ENCODE results near the gene GPR82. TPM values are rescaled to one million over a fixed set of nuclear protein-coding genes. Genes with fewer than 3 reads are reported as not detected.
A peak's percentile ranks its signal among the peaks of the same experiment; 100 is the strongest.

The GPR82 gene
- total and polyA plus RNA-seq, 11 donors: 0.04 to 0.35 (median 0.08) TPM; not detected in 4

GRCh38 chrX:41720125-41720779 lies 3.7 kb upstream of the GPR82 start:
- no peak for TF ChIP-seq POLR2A (IDR thresholded peaks at IDR 0.05)
- TF ChIP-seq CTCF (IDR thresholded peaks at IDR 0.05): no peak
- Histone ChIP-seq H3K4me1 (peaks cover 0 to 20% (median 0%) of the 10 kb centered on the region in 12 donors), H3K36me3 (no peaks in the 10 kb centered on the region), H3K27ac (peak overlapping the region in 1 of 12 donors; percentile 38), H3K27me3 (peaks cover 0 to 11% (median 0%) of the 10 kb centered on the region in 9 donors), H3K9me3 (peaks cover 0 to 33% (median 0%) of the 10 kb centered on the region in 12 donors), H3K4me3 (no peak overlapping the region)
- DNase-seq (no peak), ATAC-seq (no peak)
- intact Hi-C loops (cut with DNase I): no loop called here
- WGBS, 4 donors: 68 to 91% (median 84%) methylated on average over 3 of the region's 3 CpGs

GRCh38 chrX:41721590-41721989 lies 2.4 kb upstream of the GPR82 start:
- H3K9me3 ChIP-seq: peaks cover 0 to 26% (median 0%) of the 10 kb centered on the region in 12 donors
- peaks cover 0 to 16% (median 0%) of the 10 kb centered on the region in 9 donors for H3K27me3 ChIP-seq
- H3K4me1 ChIP-seq: peaks cover 0 to 20% (median 0%) of the 10 kb centered on the region in 12 donors
- DNase-seq (no peak), ATAC-seq (no peak)
- intact Hi-C loops (cut with DNase I): no loop called here
- TF ChIP-seq CTCF (IDR thresholded peaks at IDR 0.05) (no peak), POLR2A (IDR thresholded peaks at IDR 0.05) (no peak)
- WGBS, 4 donors: 80 to 100% (median 90%) methylated on average over 1 of the region's 1 CpG
- no peak overlapping the region for H3K4me3 ChIP-seq
- H3K36me3 ChIP-seq: no peaks in the 10 kb centered on the region
- H3K27ac ChIP-seq: no peak overlapping the region

GRCh38 chrX:41722214-41722613 lies 1.8 kb upstream of the GPR82 start:
- DNase-seq (no peak), ATAC-seq (no peak)
- Histone ChIP-seq H3K27me3 (peaks cover 0 to 16% (median 0%) of the 10 kb centered on the region in 9 donors), H3K9me3 (peaks cover 0 to 20% (median 0%) of the 10 kb centered on the region in 12 donors), H3K27ac (no peak overlapping the region), H3K4me1 (peaks cover 0 to 20% (median 0%) of the 10 kb centered on the region in 12 donors), H3K4me3 (no peak overlapping the region), H3K36me3 (no peaks in the 10 kb centered on the region)
- WGBS, 4 donors: 75 to 96% (median 88%) methylated on average over 3 of the region's 3 CpGs
- intact Hi-C loops (cut with DNase I): no loop called here
- TF ChIP-seq POLR2A (IDR thresholded peaks at IDR 0.05): no peak
- no peak for TF ChIP-seq CTCF (IDR thresholded peaks at IDR 0.05)

- H3K4me3 ChIP-seq: no peak overlapping the region
- H3K4me1 ChIP-seq: peaks cover 0 to 20% (median 0%) of the 10 kb centered on the region in 12 donors
- H3K9me3 ChIP-seq: peaks cover 0 to 12% (median 0%) of the 10 kb centered on the region in 12 donors
- 70 to 95% (median 87%) methylated on average over 3 of the region's 3 CpGs for WGBS, 4 donors
- H3K27ac ChIP-seq: no peak overlapping the region
- TF ChIP-seq CTCF (IDR thresholded peaks at IDR 0.05) (no peak), POLR2A (IDR thresholded peaks at IDR 0.05) (no peak)
- H3K27me3 ChIP-seq: peaks cover 0 to 16% (median 0%) of the 10 kb centered on the region in 9 donors
- intact Hi-C loops (cut with DNase I): no loop called here
- H3K36me3 ChIP-seq: no peaks in the 10 kb centered on the region
- ATAC-seq (no peak), DNase-seq (no peak)
Observed at GRCh38 chrX:41722816-41723618, 964 bp upstream of the GPR82 start.

Data from heart left ventricle (tissue), 16 donors.